NCI-H748 treated with DMSO at 0.1 percent for 48 hours (cell line): ENCODE data around the gene ADGRF5.

Experiments
- DNase-seq: peaks from one replicate; lab custom pipeline; 2025; lab: John Stamatoyannopoulos, UW

The ADGRF5 gene

DNA sequence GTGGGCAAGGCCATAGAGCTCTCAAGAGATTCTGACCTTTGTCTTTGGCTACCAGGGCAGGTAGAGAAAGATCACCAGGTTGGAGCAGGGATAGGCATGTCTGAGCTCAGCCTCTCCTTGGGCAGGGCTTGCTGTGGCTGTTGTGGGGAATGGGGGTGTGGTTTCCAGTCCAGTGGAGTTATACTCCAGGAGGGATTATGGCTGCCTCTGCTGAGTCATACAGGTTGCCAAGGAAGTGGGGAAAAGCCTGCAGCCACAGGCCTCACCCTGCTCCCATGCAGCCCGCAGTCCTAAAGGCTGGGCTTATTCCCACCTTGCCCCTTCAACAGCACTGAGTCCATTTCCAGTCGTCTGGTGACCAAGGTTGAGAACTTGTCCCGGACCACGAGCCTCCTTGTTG lies 106.6 kb downstream of the ADGRF5 start:
- DNase-seq: no peak

DNA sequence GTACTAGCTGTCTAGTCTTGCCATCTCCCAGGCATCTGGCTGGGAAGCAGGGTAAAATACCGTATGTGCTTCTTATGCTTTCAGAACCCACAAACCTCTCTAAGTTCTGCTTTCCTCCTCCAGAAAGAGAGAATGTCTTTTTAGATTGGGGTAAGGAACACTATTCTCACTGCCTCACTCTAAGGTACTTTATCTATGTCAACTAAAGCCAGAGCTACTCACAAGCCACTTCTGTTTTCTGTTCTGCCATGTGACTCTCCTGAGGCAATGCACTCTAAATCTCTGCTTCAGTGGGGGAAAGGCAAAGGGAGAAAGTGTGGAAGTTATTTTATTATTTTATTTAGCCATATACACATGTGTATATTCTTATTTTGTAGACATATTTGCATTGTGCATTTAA lies 112.9 kb downstream of the ADGRF5 start:
- no peak for DNase-seq
